Subcutaneous adipose tissue (tissue), 4 donors: ENCODE data around the gene CFAP47. TPM values are rescaled to one million over a fixed set of nuclear protein-coding genes. Genes with fewer than 3 reads are reported as not detected.

ENCODE experiments used
- total RNA-seq, 4 donors: library from RNA; depleted of rRNA; stranded (reverse); fragments of >200 nt; gene quantifications; one replicate each; pipeline ENCODE4 v1.1.0, GENCODE V29; 2016
- TF ChIP-seq, protein P1 (sequence below): fragments of 450-650 bp; IDR thresholded peaks from one replicate; pipeline ENCODE4 v1.5.1; 2016; ENCODE audit warnings: low read depth, mild to moderate bottlenecking, control low read depth, antibody characterized with exemption, moderate library complexity

CFAP47 gene
- total RNA-seq, 4 donors from 2014 or later, result 0.22 TPM; not detected in 3

DNA sequence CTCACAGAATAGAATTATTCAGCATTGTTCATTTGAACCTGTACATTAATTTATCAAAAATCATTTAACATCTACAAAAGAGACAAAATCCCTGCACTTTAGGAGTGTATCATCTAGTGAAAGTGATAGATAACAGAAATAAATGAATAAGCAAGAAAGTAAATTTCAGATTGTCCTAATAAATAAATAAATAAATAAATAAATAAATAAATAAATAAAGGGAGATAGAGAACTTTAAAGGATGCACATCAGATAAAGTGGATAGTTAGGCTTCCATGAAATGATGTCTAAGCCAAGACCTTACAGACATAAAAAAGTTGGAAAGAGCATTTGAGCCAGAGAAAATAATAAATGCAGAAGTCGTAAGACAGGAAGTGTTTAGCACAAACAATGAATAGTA, 444.7 kb downstream of the CFAP47 start:
- TF ChIP-seq, protein P1, sequence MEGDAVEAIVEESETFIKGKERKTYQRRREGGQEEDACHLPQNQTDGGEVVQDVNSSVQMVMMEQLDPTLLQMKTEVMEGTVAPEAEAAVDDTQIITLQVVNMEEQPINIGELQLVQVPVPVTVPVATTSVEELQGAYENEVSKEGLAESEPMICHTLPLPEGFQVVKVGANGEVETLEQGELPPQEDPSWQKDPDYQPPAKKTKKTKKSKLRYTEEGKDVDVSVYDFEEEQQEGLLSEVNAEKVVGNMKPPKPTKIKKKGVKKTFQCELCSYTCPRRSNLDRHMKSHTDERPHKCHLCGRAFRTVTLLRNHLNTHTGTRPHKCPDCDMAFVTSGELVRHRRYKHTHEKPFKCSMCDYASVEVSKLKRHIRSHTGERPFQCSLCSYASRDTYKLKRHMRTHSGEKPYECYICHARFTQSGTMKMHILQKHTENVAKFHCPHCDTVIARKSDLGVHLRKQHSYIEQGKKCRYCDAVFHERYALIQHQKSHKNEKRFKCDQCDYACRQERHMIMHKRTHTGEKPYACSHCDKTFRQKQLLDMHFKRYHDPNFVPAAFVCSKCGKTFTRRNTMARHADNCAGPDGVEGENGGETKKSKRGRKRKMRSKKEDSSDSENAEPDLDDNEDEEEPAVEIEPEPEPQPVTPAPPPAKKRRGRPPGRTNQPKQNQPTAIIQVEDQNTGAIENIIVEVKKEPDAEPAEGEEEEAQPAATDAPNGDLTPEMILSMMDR, result no peak

DNA sequence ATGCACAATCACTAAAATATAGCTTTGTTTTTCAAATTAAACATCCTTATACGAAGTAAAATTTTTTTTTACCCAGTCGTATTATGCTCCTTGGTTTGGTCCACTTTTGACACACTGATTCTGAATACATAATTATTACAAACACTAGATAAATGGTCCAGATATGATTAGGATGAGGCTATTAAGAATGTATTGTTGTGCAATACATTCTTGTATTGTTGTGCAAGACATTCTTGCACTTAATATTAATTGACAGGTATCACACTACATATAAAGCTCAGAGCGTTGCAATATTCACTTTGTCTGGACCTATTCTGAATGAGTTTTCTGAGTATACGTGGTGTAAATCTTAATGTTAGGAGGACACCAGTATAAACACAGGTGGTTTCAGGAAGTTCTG, 464.0 kb downstream of the CFAP47 start:
- TF ChIP-seq, protein P1, result no peak

DNA sequence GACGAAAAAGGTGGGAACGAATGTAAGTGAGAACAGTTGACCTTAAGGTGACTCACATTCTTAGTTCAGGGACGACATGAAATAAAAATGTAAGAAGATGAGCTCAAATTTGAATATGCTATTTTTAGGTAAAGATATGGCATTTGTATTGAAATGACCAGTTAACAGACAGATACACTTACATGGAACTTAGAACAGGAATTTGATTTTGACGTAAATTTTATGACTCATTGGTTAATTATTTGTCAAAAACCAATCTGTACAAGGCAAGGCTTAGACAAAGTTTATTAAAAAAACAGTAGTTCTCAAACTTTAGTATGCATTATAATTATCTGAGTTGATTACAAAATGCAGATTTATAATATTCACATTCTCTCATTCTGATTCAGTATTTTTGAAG, 469.4 kb downstream of the CFAP47 start:
- TF ChIP-seq, protein P1, result no peak

DNA sequence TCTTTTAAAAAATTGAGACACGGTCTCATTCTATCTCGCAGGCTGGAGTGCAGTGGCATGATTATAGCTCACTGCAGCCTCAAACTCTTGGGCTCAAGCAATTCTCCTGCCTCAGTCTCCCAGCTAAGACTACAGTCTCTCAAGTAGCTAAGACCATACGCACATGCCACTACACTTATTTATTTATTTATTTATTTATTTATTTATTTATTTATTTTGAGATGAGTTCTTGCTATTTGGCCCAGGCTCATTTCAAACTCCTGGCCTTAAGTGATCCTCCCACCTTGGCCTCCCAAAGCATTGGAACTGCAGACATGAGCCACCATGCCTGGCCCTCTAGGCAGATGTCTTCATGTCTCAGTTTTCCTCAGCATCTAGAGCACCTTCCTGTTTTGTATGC, 482.2 kb downstream of the CFAP47 start:
- TF ChIP-seq, protein P1, result no peak

DNA sequence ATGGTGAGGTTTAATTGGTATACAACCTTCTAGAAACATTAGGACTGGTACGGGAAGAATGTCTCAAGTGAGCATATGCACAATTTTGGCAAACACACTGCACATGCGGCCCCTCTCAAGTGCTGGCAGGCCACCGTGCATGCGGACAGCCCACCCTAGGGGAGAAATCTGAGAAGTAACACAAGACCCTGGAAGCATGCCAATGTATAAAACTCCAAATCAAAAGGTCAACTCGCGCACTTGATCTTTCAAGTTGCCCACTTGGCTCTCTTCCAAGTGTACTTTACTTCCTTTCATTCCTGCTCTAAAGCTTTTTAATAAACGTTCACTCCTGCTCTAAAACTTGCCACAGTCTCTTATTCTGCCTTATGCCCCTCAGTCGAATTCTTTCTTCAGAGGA, 488.3 kb downstream of the CFAP47 start:
- TF ChIP-seq, protein P1, result no peak

DNA sequence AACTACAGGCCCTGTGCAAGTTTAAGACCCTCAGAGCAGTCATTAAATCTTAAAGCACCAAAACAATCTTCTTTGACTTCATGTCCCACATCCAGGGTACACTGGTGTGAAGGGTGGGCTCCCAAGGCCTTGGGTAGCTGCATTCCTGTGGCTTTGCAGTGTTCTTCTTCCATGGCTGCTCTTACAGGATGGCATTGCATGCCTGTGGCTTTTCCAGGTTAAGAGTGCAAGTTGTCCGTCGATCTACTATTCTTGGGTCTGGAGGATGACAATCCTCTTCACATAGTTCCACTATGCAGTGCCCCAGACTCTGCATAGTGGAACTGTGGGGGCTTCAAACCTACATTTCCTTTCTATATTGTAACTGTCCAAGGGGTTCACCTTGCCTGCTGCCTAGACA, 494.5 kb downstream of the CFAP47 start:
- TF ChIP-seq, protein P1, result no peak

DNA sequence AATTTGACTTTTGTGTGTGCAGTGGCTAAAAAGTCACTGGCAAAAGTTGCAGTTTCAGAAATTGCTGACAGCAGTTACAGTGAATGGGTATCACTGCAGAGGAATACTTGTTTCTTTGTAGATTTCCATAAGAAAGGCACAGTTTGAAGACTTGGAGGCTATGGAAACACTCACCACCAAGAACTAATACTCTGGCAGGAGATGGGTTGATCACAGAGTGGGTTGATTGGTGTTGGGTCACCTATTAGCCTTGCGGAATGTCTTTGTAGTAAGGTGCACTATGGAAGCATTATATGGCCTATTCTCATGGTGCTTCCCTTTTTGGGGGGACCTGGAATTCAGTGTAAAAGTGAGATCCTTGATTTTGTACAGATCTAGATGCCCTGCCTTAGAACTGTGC, 502.8 kb downstream of the CFAP47 start:
- TF ChIP-seq, protein P1, result no peak
